OCI-LY3 (cell line): ENCODE data around the gene CRACR2B.

Source experiments
- H2AFZ ChIP-seq: fragments of 200-600, 300-600 bp; shearing (Covaris generic); 2 replicates; pipeline ENCODE4 v1.6.0; 2014; ENCODE audit warnings: antibody characterized with exemption, low read depth, low read length
- H3K27ac ChIP-seq: fragments of 200-600, 300-600 bp; sonication (generic); 2 replicates; pipeline ENCODE4 v1.5.1; 2014; ENCODE audit warnings: mild to moderate bottlenecking, low read length, moderate library complexity, mixed read lengths
- H3K27me3 ChIP-seq: fragments of 200-600, 300-600 bp; sonication (generic); 2 replicates; pipeline ENCODE4 v1.6.1; 2014; ENCODE audit warnings: low read depth, low read length, mixed read lengths
- H3K36me3 ChIP-seq: fragments of 200-600, 300-600 bp; sonication (generic); replicated peaks from 2 replicates; pipeline ENCODE3; 2014; ENCODE audit warnings: low read depth, low read length, mixed read lengths
- H3K4me1 ChIP-seq: fragments of 300-600, 200-600 bp; sonication (generic); 2 replicates; pipeline ENCODE4 v1.6.1; 2014; ENCODE audit warnings: low read length, mixed read lengths
- H3K4me2 ChIP-seq: fragments of 200-600, 300-600 bp; sonication (generic); 2 replicates; pipeline ENCODE4 v1.6.1; 2014; ENCODE audit warnings: low read length, mixed read lengths
- H3K4me3 ChIP-seq: fragments of 300-600, 200-600 bp; sonication (generic); 2 replicates; pipeline ENCODE4 v1.5.1; 2014; ENCODE audit warnings: antibody characterized with exemption, mild to moderate bottlenecking, low read length, moderate library complexity
- H3K79me2 ChIP-seq: fragments of 300-600, 200-600 bp; shearing (Covaris generic); 2 replicates; pipeline ENCODE4 v1.6.1; 2014; ENCODE audit warnings: mild to moderate bottlenecking, low read length, mixed read lengths
- H3K9ac ChIP-seq: fragments of 300-600, 200-600 bp; shearing (Covaris generic); 2 replicates; pipeline ENCODE4 v1.6.0; 2014; ENCODE audit warnings: mild to moderate bottlenecking, low read length, moderate library complexity
- H3K9me3 ChIP-seq: fragments of 200-600, 300-600 bp; shearing (Covaris generic); 2 replicates; pipeline ENCODE4 v1.6.1; 2014; ENCODE audit warnings: low read length, mixed read lengths; ENCODE audit not compliant: insufficient read depth
- H4K20me1 ChIP-seq: fragments of 200-600, 300-600 bp; sonication (generic); 2 replicates; pipeline ENCODE4 v1.6.1; 2016; ENCODE audit warnings: low read length, mixed read lengths; ENCODE audit not compliant: insufficient read depth
- CTCF ChIP-seq: fragments of 200-600, 300-600 bp; sonication (generic); IDR thresholded peaks from 2 replicates; pipeline ENCODE4 v1.5.1; 2014; ENCODE audit warnings: antibody characterized with exemption, low read length, low read depth
- EZH2phosphoT487 ChIP-seq: fragments of 200-600 bp; shearing (Covaris generic); IDR thresholded peaks from 2 replicates; pipeline ENCODE4 v1.6.1; 2018; ENCODE audit warnings: antibody characterized with exemption, mixed run types, low read depth

Gene CRACR2B

DNA sequence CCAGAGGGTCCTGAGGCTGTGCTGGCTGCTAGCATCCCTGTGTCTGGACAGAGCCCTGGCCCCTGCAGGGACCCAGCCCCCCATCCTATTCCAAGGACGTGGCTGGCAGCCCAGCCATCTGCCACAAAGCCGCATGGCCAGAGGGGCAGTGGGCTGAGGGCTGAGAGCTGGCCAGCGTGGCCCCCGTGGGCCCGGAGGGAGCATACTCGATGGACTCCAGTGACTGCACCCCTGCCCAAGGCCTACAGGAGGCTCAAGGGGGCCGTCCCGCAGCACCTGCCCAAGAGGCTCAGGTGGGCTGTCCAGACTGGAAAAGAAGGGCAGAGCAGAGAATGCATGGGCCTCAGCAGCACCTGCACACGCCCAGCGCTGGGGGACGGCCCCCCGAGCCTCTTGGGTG, 28.1 kb downstream of the CRACR2B start:
- Histone ChIP-seq H3K27me3 (no peaks in the 10 kb centered on the region), H3K9me3 (no peaks in the 10 kb centered on the region), H3K4me3 (no peak overlapping the region), H3K36me3 (no peaks in the 10 kb centered on the region), H3K9ac (no peak overlapping the region), H4K20me1 (no peaks in the 10 kb centered on the region), H2AFZ (no peak overlapping the region), H3K4me2 (no peak overlapping the region), H3K4me1 (no peaks in the 10 kb centered on the region), H3K27ac (no peak overlapping the region), H3K79me2 (no peaks in the 10 kb centered on the region)
- no peak for TF ChIP-seq CTCF
- TF ChIP-seq EZH2phosphoT487, result no peak

DNA sequence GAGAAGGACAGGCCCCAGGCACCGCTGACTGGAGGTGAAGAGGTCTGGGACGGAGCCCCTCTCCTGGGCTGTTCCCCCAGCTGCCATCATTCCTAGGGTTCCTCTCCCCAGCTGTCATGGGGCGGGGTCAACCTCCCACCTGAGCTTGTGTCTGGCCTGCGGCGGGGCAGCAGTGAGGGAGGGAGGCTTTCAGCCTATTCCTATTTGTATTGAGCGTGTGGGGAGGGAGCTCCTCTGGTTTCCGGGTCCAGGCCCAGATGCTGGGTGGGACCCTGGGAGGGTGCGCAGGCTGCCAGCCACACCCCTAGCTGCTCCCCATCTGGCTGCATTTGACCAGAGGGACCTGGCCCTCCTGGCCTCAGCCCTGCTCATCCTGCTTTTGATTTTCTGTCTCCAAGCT, 28.7 kb downstream of the CRACR2B start:
- Histone ChIP-seq H3K4me1 (no peaks in the 10 kb centered on the region), H3K27me3 (no peaks in the 10 kb centered on the region), H4K20me1 (no peaks in the 10 kb centered on the region)

GRCh38 chr11:858053-858761, 30.5 kb downstream of the CRACR2B start:
- H3K36me3 ChIP-seq, result no peaks in the 10 kb centered on the region
- no peaks in the 10 kb centered on the region for H4K20me1 ChIP-seq
- H3K4me2 ChIP-seq, result no peak overlapping the region
- no peak overlapping the region for H2AFZ ChIP-seq
- no peak overlapping the region for H3K9ac ChIP-seq
- no peaks in the 10 kb centered on the region for H3K9me3 ChIP-seq
- H3K27ac ChIP-seq, result no peak overlapping the region
- H3K27me3 ChIP-seq, result no peaks in the 10 kb centered on the region
- H3K4me1 ChIP-seq, result no peaks in the 10 kb centered on the region
- H3K79me2 ChIP-seq, result no peaks in the 10 kb centered on the region
- no peak overlapping the region for H3K4me3 ChIP-seq
- TF ChIP-seq CTCF (no peak), EZH2phosphoT487 (no peak)

More for the DNA sequence above, 28.7 kb downstream of the CRACR2B start:
- no peak overlapping the region for H3K27ac ChIP-seq
- no peak overlapping the region for H2AFZ ChIP-seq
- no peaks in the 10 kb centered on the region for H3K9me3 ChIP-seq
- no peak overlapping the region for H3K9ac ChIP-seq
- no peak overlapping the region for H3K4me2 ChIP-seq
- no peak overlapping the region for H3K4me3 ChIP-seq
- no peaks in the 10 kb centered on the region for H3K79me2 ChIP-seq
- TF ChIP-seq EZH2phosphoT487 (no peak), CTCF (no peak)
- no peaks in the 10 kb centered on the region for H3K36me3 ChIP-seq

GRCh38 chr11:858762-859339, 31.1 kb downstream of the CRACR2B start:
- no peaks in the 10 kb centered on the region for H3K9me3 ChIP-seq
- H3K4me1 ChIP-seq, result no peaks in the 10 kb centered on the region
- no peak overlapping the region for H2AFZ ChIP-seq
- H3K9ac ChIP-seq, result no peak overlapping the region
- TF ChIP-seq EZH2phosphoT487 (no peak), CTCF (no peak)
- no peak overlapping the region for H3K4me2 ChIP-seq
- no peaks in the 10 kb centered on the region for H3K36me3 ChIP-seq
- H4K20me1 ChIP-seq, result no peaks in the 10 kb centered on the region
- no peak overlapping the region for H3K4me3 ChIP-seq
- H3K27me3 ChIP-seq, result no peaks in the 10 kb centered on the region
- no peak overlapping the region for H3K27ac ChIP-seq
- no peaks in the 10 kb centered on the region for H3K79me2 ChIP-seq
